ENCODE measurements around the gene SLC31A1.

SLC31A1 gene

GRCh38 chr9:113221003-113221799, at the start of gene SLC31A1, which contains the start of gene FKBP15:
TSS of gene SLC31A1 (plus strand) at chr9:113221544. CDS start at chr9:113256149, 34,605 bp downstream.
TSS of gene FKBP15 (minus strand) at chr9:113221277. CDS start at chr9:113221243, 34 bp downstream.
- peak; percentile 99 for DNase-seq (ENCODE audit: low read depth)

GRCh38 chr9:113173341-113173740, 48.0 kb upstream of the SLC31A1 start:
- DNase-seq (ENCODE audit: low read depth), result no peak

DNA sequence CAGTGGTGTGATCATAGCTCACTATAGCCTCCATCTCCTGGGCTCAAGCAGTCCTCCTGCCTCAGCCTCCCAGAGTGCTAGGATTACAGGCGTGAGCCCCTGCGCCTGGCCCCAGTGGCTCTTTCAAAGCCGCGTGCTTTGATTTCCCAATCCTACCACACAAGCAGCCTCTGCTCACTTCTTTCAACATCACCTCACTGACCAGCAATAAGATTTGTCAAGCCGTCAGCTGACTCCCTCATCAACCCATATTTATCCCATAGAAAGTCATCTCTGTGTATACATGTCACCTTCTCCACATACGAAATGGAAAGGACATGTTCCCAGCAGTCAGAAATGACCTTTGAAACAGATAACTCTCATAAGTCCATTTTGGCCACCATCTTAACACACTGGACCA, 44.5 kb upstream of the SLC31A1 start:
- no peak for DNase-seq (ENCODE audit: low read depth)

GRCh38 chr9:113177251-113177650, 44.1 kb upstream of the SLC31A1 start:
- DNase-seq (ENCODE audit: low read depth), result no peak

GRCh38 chr9:113178087-113178486, 43.3 kb upstream of the SLC31A1 start:
- DNase-seq (ENCODE audit: low read depth), result peak; percentile 75

- DNase-seq (ENCODE audit: low read depth), result no peak
These were observed 41.5 kb upstream of the SLC31A1 start for GRCh38 chr9:113179839-113180238.

DNA sequence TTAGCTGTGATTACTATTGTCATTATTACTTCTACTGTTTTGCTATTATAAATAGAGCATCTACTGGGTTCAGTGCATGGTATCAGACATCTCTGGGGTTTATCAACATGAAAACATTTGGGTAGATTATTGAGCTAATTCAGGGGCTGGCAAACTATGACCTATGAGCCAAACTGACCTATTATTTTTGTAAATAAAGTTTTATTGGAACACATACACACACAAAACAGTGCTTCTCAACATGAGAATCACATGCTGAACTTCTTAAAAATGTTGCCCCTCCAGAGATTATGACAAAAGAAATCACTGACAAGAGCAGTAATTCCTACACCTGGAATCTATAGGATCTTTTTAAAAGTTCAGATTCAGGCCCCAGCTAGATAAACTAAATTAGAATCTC, 40.2 kb upstream of the SLC31A1 start:
- DNase-seq (ENCODE audit: low read depth), result no peak

DNA sequence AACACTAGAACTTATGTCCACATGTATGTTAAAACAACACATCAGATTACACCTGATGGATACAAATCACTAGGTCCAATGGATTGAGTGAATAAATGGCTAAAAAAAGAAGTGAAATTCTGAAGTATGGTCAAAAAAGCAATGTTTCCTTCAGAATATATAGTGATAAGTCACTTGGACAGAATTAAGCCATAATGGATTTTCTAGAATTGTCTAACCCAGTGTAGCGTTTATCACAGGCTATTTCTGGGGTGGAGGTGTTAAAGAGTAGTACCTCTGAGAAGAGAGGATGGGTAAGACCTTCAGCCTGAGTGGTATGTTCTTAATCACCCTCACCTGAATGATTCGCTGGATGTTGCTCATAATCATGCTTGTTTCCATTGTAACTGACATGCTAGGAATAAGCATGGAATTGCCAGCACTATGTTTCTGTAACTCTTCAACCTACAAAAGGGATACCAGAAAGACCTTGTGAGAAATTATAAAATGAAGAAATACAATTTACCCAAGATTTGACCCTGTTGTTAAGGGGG, 37.3 kb upstream of the SLC31A1 start:
- no peak for DNase-seq (ENCODE audit: low read depth)

GRCh38 chr9:113184539-113184938, 36.8 kb upstream of the SLC31A1 start:
- no peak for DNase-seq (ENCODE audit: low read depth)

DNA sequence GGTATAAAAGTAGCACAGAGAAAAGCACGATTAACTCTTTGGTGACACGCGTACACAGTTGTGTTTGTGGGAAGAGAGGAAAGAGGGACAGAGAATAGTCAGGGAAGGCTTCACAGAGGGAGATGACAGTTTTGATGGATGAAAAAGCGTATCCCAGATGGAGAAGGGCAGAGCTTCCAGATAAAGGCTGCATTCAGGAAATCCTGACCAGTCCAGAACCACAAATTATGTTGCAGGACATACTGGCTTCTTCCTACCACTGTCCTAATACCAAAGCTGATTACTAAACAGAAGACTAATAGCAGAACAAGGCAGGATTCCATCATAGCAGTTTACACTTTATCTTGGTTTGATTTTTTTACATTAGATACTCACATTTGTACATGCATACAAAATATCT, 36.1 kb upstream of the SLC31A1 start:
- no peak for DNase-seq (ENCODE audit: low read depth)

GRCh38 chr9:113186137-113186755, 35.1 kb upstream of the SLC31A1 start:
- DNase-seq (ENCODE audit: low read depth), result no peak

- peak; percentile 88 for DNase-seq (ENCODE audit: low read depth)
These were observed 33.3 kb upstream of the SLC31A1 start for GRCh38 chr9:113187929-113188595.

- DNase-seq (ENCODE audit: low read depth), result no peak
These were observed 28.9 kb upstream of the SLC31A1 start for GRCh38 chr9:113192455-113192854.

DNA sequence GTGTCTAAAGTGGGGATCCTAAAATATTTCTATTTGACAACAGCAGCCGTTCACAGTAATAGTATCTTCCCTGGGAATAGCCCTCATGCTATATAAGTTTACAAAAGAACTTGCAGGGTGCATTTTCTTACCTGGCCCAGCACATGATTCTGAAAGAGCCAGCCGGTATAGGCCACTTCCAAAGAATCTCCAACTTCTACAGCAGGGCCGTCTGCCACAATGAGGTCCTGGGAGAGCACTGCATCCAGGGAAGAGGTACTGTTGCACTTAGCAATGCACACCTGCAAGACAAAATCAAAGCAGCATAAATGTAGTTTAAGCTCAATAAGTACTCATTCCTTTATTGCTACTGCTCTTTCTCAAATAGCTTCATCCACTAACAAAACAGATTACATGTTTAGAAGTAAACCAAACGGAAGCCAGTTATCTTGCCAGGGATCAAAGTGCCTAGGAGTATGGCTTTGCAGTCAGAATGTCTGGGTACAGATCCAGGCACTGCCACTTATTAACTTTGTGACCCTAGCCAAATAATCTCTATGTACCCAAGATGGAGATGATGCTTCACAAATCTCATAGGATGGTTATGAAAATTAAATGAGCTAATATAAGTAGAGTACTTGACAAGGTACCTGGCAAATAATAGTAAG, 21.5 kb upstream of the SLC31A1 start:
- DNase-seq (ENCODE audit: low read depth), result no peak

- DNase-seq (ENCODE audit: low read depth), result no peak
These were observed 15.9 kb upstream of the SLC31A1 start for GRCh38 chr9:113205432-113205831.

DNA sequence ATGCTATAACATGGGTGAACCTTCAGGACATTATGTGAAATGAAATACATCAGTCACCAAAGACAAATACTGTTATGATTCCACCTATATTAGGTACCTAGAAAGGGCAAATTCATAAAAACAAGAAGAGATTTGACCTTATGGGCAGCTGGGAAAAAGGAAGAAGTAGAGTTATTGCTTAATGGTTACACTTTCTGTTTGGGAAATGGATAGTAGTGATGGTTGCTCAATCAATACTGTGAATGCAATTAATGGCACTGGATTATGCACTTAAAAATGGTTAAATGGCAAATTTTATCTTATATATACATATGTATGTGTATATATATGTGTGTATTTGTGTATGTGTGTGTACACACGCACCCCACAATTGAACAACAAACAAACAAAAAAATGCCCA, 15.5 kb upstream of the SLC31A1 start:
- DNase-seq (ENCODE audit: low read depth), result no peak

- no peak for DNase-seq (ENCODE audit: low read depth)
These were observed 10.5 kb upstream of the SLC31A1 start for GRCh38 chr9:113210815-113211214.

DNA sequence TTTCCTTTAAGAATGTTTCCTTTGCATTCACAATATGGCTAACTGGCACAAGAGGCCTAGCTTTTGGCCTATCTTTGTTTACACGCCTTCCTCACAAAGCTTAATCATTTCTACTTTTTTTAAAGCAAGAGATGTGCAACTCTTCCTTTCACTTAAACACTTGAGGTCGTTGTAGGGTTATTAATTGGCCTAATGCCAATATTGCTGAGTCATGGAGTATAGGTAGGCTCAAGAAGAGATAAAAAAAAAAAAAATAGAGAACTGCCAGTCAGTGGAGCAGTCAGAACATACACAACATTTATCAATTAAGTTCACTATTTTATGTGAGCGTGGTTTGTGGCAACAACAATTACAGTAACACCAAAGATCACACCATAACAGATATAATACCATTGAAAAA, 6.2 kb upstream of the SLC31A1 start:
- no peak for DNase-seq (ENCODE audit: low read depth)

GRCh38 chr9:113216406-113216805, 4.9 kb upstream of the SLC31A1 start:
- no peak for DNase-seq (ENCODE audit: low read depth)

DNA sequence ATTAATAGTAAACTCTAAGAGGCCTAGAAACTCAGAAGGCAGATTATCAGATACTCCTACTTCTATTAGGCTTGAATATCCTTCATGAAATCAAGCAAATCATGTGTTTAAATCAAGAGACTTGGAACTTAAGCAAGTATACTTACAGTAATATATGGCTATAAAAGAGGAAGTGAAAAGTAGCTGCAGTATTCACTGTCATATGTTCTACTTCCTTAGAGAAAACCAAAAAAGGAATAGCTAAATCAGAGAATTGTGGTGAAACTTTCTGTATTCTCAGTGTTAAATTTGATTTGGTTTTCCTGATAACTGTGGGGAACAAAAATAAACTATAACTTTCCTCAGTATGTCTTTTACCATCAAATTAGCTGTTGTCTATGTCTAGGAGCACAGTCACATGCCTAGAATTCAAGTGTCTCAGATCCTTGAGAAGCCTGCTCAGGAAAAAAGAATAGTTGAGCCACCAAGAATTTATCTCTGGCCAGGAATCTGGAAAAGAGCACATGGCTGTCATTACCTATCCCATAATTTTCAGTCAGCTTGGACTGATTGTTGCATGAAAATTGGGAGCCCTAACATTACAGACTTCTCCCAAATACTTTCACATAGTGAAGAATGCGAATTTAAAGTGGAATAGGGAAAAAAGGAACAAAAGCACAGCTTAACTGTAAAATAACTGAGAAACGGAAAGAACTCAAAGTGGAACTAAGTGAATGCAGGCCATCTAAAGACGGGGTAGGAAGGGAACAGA, 2.0 kb upstream of the SLC31A1 start:
- DNase-seq (ENCODE audit: low read depth), result no peak

GRCh38 chr9:113219969-113220368, 1.4 kb upstream of the SLC31A1 start:
- DNase-seq (ENCODE audit: low read depth), result peak; percentile 69
